HepG2 (cell line): ENCODE results near the gene STIP1. TPM values are rescaled to one million over a fixed set of nuclear protein-coding genes. Genes with fewer than 3 reads are reported as not detected.

Experiments
- ATAC-seq: fragments of 200-7000 bp; cut with Tn5 transposase; 3 replicates; pipeline ENCODE4 v1.9.1; 2020; ENCODE audit warnings: mild to moderate bottlenecking, moderate library complexity
- BruUV-seq: library from RNA; stranded (reverse); fragments of 400-500 nt; replicated peaks from 2 replicates; lab custom pipeline; 2021; lab: Mats Ljungman, UMichigan
- CTCF ChIA-PET: fragments of 300-600 bp; formaldehyde crosslinking; extraction: SDS; loops from one replicate; lab custom pipeline; 2021; ENCODE audit warnings: low total read pairs, inconsistent platforms, low intra/inter-chr PET ratio; lab: Yijun Ruan, JAX
- POLR2A ChIA-PET: fragments of 350-600 bp; sonication (Branson Sonifier 250); formaldehyde crosslinking; loops from one replicate; lab custom pipeline; 2020; ENCODE audit warnings: antibody characterized with exemption, inconsistent platforms; lab: Yijun Ruan, JAX
- DNase-seq: peaks from one replicate; pipeline ENCODE4 v3.0.0-alpha.2; 2015; ENCODE audit warnings: low spot score
- FAIRE-seq: peaks from 3 replicates; lab custom pipeline; 2011; peaks lifted over from hg19 to GRCh38; lab: Jason Lieb, UNC
- H2AFZ ChIP-seq: one replicate; pipeline ENCODE4 v1.6.1; 2011; ENCODE audit warnings: low read length, inconsistent platforms
- H3K27ac ChIP-seq: fragments of 300-600 bp; 3 replicates; pipeline ENCODE4 v1.8.0; 2011; ENCODE audit warnings: mixed run types, mild to moderate bottlenecking, mixed read lengths, low read length, inconsistent platforms; ENCODE audit not compliant: insufficient read depth; ENCODE audit errors: extremely low read length
- H3K27me3 ChIP-seq, 2 experiments: fragments of 200-600 bp in 1 of 2; 2 replicates in 1 of 2; 3 replicates in 1 of 2; pipeline versions ENCODE4 v1.6.0 to v1.8.0; 2011; ENCODE audit warnings: low read length in 2 of 2, mild to moderate bottlenecking in 2 of 2, moderate library complexity in 2 of 2, inconsistent platforms in 1 of 2; ENCODE audit not compliant: insufficient read depth in 2 of 2, control insufficient read depth in 1 of 2
- H3K36me3 ChIP-seq, 2 experiments: fragments of 200-600 bp in 1 of 2; replicated peaks in 1 of 2; 2 replicates in 1 of 2; 3 replicates in 1 of 2; pipeline versions ENCODE4 v1.5.1 to v1.8.0; 2011; ENCODE audit warnings: low read length in 2 of 2, inconsistent platforms in 1 of 2; ENCODE audit not compliant: insufficient read depth in 2 of 2, control insufficient read depth in 1 of 2
- H3K4me1 ChIP-seq: 2 replicates; pipeline ENCODE4 v1.5.1; 2012; ENCODE audit warnings: low read length, inconsistent platforms; ENCODE audit not compliant: insufficient read depth
- H3K4me2 ChIP-seq: 2 replicates; pipeline ENCODE4 v1.6.0; 2011; ENCODE audit warnings: low read depth, low read length, inconsistent platforms
- H3K4me3 ChIP-seq, 3 experiments: fragments of 200-600 bp in 1 of 3; sonication (generic), shearing (Covaris generic) in 1 of 3; replicated peaks in 1 of 3; 2 replicates each; pipeline ENCODE4 v1.5.1; 2011 to 2016; ENCODE audit warnings: low read length in 3 of 3, inconsistent platforms in 2 of 3, low read depth in 2 of 3, mild to moderate bottlenecking in 2 of 3, control low read depth in 1 of 3, mixed read lengths in 1 of 3; ENCODE audit not compliant: insufficient read depth in 1 of 3
- H3K79me2 ChIP-seq: one replicate; pipeline ENCODE4 v1.6.1; 2011; ENCODE audit warnings: low read length, inconsistent platforms; ENCODE audit not compliant: insufficient read depth
- H3K9ac ChIP-seq: 2 replicates; pipeline ENCODE4 v1.6.0; 2011; ENCODE audit warnings: mild to moderate bottlenecking, low read depth, low read length, inconsistent platforms; ENCODE audit not compliant: insufficient read depth
- H3K9me3 ChIP-seq: 2 replicates; pipeline ENCODE4 v1.5.1; 2012; ENCODE audit warnings: mild to moderate bottlenecking, low read length
- H4K20me1 ChIP-seq: 2 replicates; pipeline ENCODE4 v1.6.0; 2011; ENCODE audit warnings: inconsistent platforms, mild to moderate bottlenecking, low read length, moderate library complexity; ENCODE audit not compliant: insufficient read depth
- FOSL2 ChIP-seq: sonication (generic); formaldehyde crosslinking; IDR thresholded peaks from 2 replicates; pipeline ENCODE4 v1.4.0; 2020; ENCODE audit warnings: missing genetic modification reagents
- HDAC6 ChIP-seq: fragments of 200-600 bp; sonication (generic); IDR thresholded peaks from 2 replicates; pipeline ENCODE4 v1.7.0; 2017; ENCODE audit warnings: mild to moderate bottlenecking, antibody characterized with exemption, low read length, low read depth
- HNRNPH1 ChIP-seq: fragments of 200-400 bp; formaldehyde crosslinking; optimal IDR thresholded peaks from 2 replicates; pipeline ENCODE3; 2017; ENCODE audit warnings: mild to moderate bottlenecking, low read depth, low read length
- MED1 ChIP-seq: sonication (generic); formaldehyde crosslinking; IDR thresholded peaks from 2 replicates; pipeline ENCODE4 v1.4.0; 2020; ENCODE audit warnings: missing genetic modification reagents
- MNT ChIP-seq: fragments of 450-650 bp; IDR thresholded peaks from 2 replicates; pipeline ENCODE4 v1.6.1; 2016
- POGK ChIP-seq: sonication (generic); formaldehyde crosslinking; conservative IDR thresholded peaks from 2 replicates; pipeline ENCODE4 v1.8.0; 2022; ENCODE audit warnings: mild to moderate bottlenecking, moderate library complexity, missing genetic modification reagents
- PTBP1 ChIP-seq: fragments of 200-400 bp; formaldehyde crosslinking; IDR thresholded peaks from 2 replicates; pipeline ENCODE4 v1.6.1; 2018; ENCODE audit warnings: low read length, low read depth; ENCODE audit not compliant: poor library complexity, severe bottlenecking
- RXRA ChIP-seq: sonication (generic); formaldehyde crosslinking; IDR thresholded peaks from 2 replicates; pipeline ENCODE4 v1.5.1; 2020; ENCODE audit warnings: missing genetic modification reagents
- SALL1 ChIP-seq: sonication (generic); formaldehyde crosslinking; IDR thresholded peaks from 2 replicates; pipeline ENCODE4 v1.8.0; 2022; ENCODE audit warnings: mild to moderate bottlenecking, missing genetic modification reagents
- SIN3A ChIP-seq: IDR thresholded peaks from 2 replicates; pipeline ENCODE4 v1.6.1; 2011; ENCODE audit warnings: low read depth, mild to moderate bottlenecking, control low read depth, low read length, borderline replicate concordance
- THAP11 ChIP-seq: IDR thresholded peaks from 2 replicates; pipeline ENCODE4 v1.6.1; 2016; ENCODE audit warnings: missing biosample characterization, missing genetic modification reagents
- TOE1 ChIP-seq: sonication (generic); formaldehyde crosslinking; IDR thresholded peaks from 2 replicates; pipeline ENCODE4 v1.4.0; 2020; ENCODE audit warnings: mild to moderate bottlenecking, missing genetic modification reagents
- ZSCAN21 ChIP-seq: sonication (generic); formaldehyde crosslinking; IDR thresholded peaks from 2 replicates; pipeline ENCODE4 v1.8.0; 2022; ENCODE audit warnings: mild to moderate bottlenecking, missing genetic modification reagents, moderate library complexity, borderline replicate concordance
- WGBS: methylation state at CpG from one replicate; pipeline ENCODE4 v1.1.6; 2017; ENCODE audit warnings: low lambda C conversion rate; 5-methylcytosine and 5-hydroxymethylcytosine counted together
- in situ Hi-C: cut with HindIII; loops from 2 replicates; pipeline ENCODE4 v1.10.0; 2017; ENCODE audit warnings: low pct_unique_long_range_greater_than_20kb; ENCODE audit not compliant: extremely low pct_ligation_motif_present
- intact Hi-C: fragments of 100-400 bp; cut with micrococcal nuclease; formaldehyde crosslinking; loops from one replicate; pipeline ENCODE4 v1.10.0; 2022; ENCODE audit not compliant: unreplicated experiment
- polyA plus RNA-seq, 8 experiments: library from polyadenylated mRNA; depleted of rRNA in 3 of 8; stranded (reverse) in 7 of 8; unstranded in 1 of 8; fragments of >200 nt; fragmentation: Illumina TruSeq in 4 of 8; extraction: Trizol in 4 of 8; gene quantifications; 2 replicates each; pipeline versions ENCODE4 v1.2.1 to v1.2.3, GENCODE V29; 2011 to 2016; ENCODE audit warnings: low read depth in 4 of 8, missing spikeins in 1 of 8, mixed read lengths in 1 of 8; ENCODE audit not compliant: insufficient read depth in 1 of 8
- total RNA-seq, 5 experiments: library from RNA; depleted of rRNA; stranded (reverse); fragments of >200 nt; fragmentation: Illumina TruSeq; extraction: Trizol; gene quantifications; 2 replicates each; pipeline ENCODE4 v1.2.3, GENCODE V29; 2016; ENCODE audit warnings: low read depth in 1 of 5
- TF ChIP-seq, protein P1 (sequence below): sonication (generic); formaldehyde crosslinking; IDR thresholded peaks from 2 replicates; pipeline ENCODE4 v1.4.0; 2020; ENCODE audit warnings: missing genetic modification reagents

The STIP1 gene
- total and polyA plus RNA-seq, 2 of the 13 experiments (the other 11 are each of a cell fraction or from before 2014, with no cell fraction given), result 81.1 to 217 TPM

DNA sequence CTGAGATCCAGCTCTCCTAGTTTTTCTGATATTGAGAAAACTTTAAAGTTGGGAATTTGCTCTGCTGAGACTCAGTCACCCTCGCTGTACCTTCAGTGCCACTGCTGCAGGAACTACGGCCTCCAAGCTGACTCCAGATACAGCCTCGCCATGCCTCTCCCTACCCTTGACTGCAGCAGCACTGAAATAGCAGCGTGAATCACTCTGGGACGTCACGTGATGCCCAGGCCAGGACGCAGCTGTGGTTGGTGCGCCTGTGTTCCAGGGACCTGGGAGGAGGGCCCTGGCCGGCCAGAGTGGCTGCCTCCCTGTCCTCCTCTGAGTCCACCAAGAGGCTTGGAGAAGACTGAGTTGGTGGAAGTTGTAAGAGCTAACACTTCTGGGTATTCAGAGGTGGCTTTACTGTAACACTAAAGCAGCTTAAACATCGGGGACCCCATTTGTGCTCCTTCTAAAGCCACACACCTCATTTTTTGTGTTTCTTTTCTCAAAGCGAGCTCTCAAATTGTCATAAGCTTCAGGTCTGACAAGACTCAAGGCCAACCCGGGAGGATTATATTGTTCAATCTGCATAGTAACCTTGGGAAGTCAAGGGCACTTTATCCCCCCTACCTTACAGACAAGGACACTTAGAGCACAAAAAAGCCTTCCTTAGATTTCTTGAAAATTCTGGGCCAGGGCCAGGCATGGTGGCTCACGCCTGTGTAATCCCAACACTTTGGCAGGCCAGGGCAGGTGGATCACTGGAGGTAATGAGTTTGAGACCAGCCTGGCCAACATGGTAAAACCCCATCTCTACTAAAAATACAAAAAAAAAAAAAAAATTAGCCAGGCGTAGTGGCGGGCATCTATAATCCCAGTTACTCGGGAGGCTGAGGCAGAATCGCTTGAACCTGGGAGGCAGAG is 4.2 kb upstream of the STIP1 start:
- Histone ChIP-seq H4K20me1 (no peaks in the 10 kb centered on the region; the same call in 1 of the 2 replicates), H3K4me2 (peak overlapping the region; percentile 77), H3K36me3 (no peaks in the 10 kb centered on the region), H3K4me1 (peaks cover 44% of the 10 kb centered on the region), H3K9ac (peak overlapping the region; percentile 57), H3K4me3 (peak overlapping the region in 1 of 3 experiments; percentile 42; a peak in 2 of 6 replicates), H2AFZ (peak overlapping the region; percentile 68), H3K27ac (peak overlapping the region; percentile 20), H3K9me3 (no peaks in the 10 kb centered on the region), H3K79me2 (no peaks in the 10 kb centered on the region), H3K27me3 (no peaks in the 10 kb centered on the region)
- 37% methylated on average over 17 of the region's 17 CpGs for WGBS
- FAIRE-seq, result peak; percentile 85
- ATAC-seq, result peak; percentile 51
- ChIA-PET POLR2A (interaction anchor here (0.7 to 1.5 kb wide), 10 partner anchors 9 to 293 kb away, joined by 3 to 19 read pairs (median 3); partner anchors contain the start of genes FKBP2, MACROD1, NUDT22 and TRMT112), CTCF (no interaction called here)
- peak; percentile 82 for DNase-seq
- intact Hi-C loops, result loop anchor here (10.0 kb wide), 1 partner anchor 123 kb away; the partner anchor contains the start of genes CATSPERZ and ESRRA
- no TSS peak for BruUV-seq
- in situ Hi-C loops, result no loop called here
- TF ChIP-seq PTBP1 (no peak), POGK (CRISPR knock-in tag) (0 out of 2 replicates have a peak, but pooled peaks have one; percentile 53), HNRNPH1 (peak; percentile 49), ZSCAN21 (CRISPR knock-in tag) (peak; percentile 51; the same call in 1 of the 2 replicates), TOE1 (CRISPR knock-in tag) (no peak), SALL1 (peak; percentile 55; the same call in 1 of the 2 replicates), SIN3A (peak; percentile 46; the same call in 1 of the 2 replicates), MNT (0 out of 2 replicates have a peak, but pooled peaks have one; percentile 30), FOSL2 (CRISPR knock-in tag) (peak; percentile 92), THAP11 (CRISPR knock-in tag) (peak; percentile 31; the same call in 1 of the 2 replicates), RXRA (CRISPR knock-in tag) (0 out of 2 replicates have a peak, but pooled peaks have one; percentile 31), HDAC6 (no peak), MED1 (CRISPR knock-in tag) (peak; percentile 39)
- TF ChIP-seq, protein P1, sequence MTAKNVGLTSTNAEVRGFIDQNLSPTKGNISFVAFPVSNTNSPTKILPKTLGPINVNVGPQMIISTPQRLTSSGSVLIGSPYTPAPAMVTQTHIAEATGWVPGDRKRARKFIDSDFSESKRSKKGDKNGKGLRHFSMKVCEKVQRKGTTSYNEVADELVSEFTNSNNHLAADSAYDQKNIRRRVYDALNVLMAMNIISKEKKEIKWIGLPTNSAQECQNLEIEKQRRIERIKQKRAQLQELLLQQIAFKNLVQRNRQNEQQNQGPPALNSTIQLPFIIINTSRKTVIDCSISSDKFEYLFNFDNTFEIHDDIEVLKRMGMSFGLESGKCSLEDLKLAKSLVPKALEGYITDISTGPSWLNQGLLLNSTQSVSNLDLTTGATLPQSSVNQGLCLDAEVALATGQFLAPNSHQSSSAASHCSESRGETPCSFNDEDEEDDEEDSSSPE, result 0 out of 2 replicates have a peak, but pooled peaks have one; percentile 30
